Transverse colon (tissue), 4 donors: ENCODE data around the gene MYO16.

Experiments used
- CTCF ChIP-seq, 5 experiments: fragments of 200-600 bp in 3 of 5; fragments of 450-650 bp in 2 of 5; sonication (generic) in 3 of 5; IDR thresholded peaks; 1 replicate in 2 of 5; 2 replicates in 3 of 5; pipeline ENCODE4 v1.5.1; 2016 to 2017; ENCODE audit warnings: antibody characterized with exemption in 5 of 5, inconsistent platforms in 3 of 5, mild to moderate bottlenecking in 2 of 5, moderate library complexity in 1 of 5
- POLR2AphosphoS5 ChIP-seq, 3 donors: sonication (generic); formaldehyde crosslinking; IDR thresholded peaks; one replicate each; pipeline ENCODE4 v1.6.1; 2016; ENCODE audit warnings: antibody characterized with exemption in 3 of 3

GRCh38 chr13:108595436-108596274 lies 33.8 kb upstream of the MYO16 start:
- TF ChIP-seq CTCF (IDR thresholded peaks at IDR 0.05) (no peak), POLR2AphosphoS5 (IDR thresholded peaks at IDR 0.05) (no peak)
